PC-9 (cell line): ENCODE results near the gene MMP25. TPM values are rescaled to one million over a fixed set of nuclear protein-coding genes. Genes with fewer than 3 reads are reported as not detected.

ENCODE experiments used
- BruUV-seq: library from RNA; stranded (reverse); fragments of 400-500 nt; replicated peaks from 2 replicates; lab custom pipeline; 2021; lab: Mats Ljungman, UMichigan
- CTCF ChIA-PET: fragments of 300-600 bp; sonication (Branson Sonifier 250); formaldehyde crosslinking; loops from one replicate; lab custom pipeline; 2022; ENCODE audit warnings: antibody characterized with exemption; lab: Charles Lee
- POLR2A ChIA-PET: fragments of 300-600 bp; sonication (Branson Sonifier 250); formaldehyde crosslinking; loops from one replicate; lab custom pipeline; 2022; ENCODE audit warnings: antibody characterized with exemption; ENCODE audit not compliant: unreplicated experiment; lab: Charles Lee
- DNase-seq, 2 experiments: peaks; one replicate each; pipeline versions ENCODE4 v3.0.0 to v3.0.0-alpha.2; 2015 to 2022; ENCODE audit warnings: mixed read lengths in 1 of 2
- H2AFZ ChIP-seq: fragments of 200-600 bp; sonication (generic); 2 replicates; pipeline ENCODE4 v1.8.1; 2017; ENCODE audit warnings: antibody characterized with exemption
- H3F3A ChIP-seq: fragments of 200-600 bp; sonication (generic); 2 replicates; pipeline ENCODE4 v1.8.1; 2017; ENCODE audit warnings: antibody characterized with exemption, mild to moderate bottlenecking, low read depth; ENCODE audit not compliant: insufficient read depth
- H3K27ac ChIP-seq: fragments of 200-600 bp; sonication (generic); 2 replicates; pipeline ENCODE4 v1.6.1; 2016; ENCODE audit warnings: mixed run types
- H3K27me3 ChIP-seq: fragments of 200-600 bp; sonication (generic); 2 replicates; pipeline ENCODE4 v1.6.1; 2016; ENCODE audit warnings: low read depth, mixed run types; ENCODE audit not compliant: insufficient read depth
- H3K36me3 ChIP-seq: fragments of 200-600 bp; sonication (generic); 2 replicates; pipeline ENCODE4 v1.6.1; 2016; ENCODE audit warnings: low read depth, mixed run types
- H3K4me1 ChIP-seq: fragments of 200-600 bp; sonication (generic); replicated peaks from 2 replicates; pipeline ENCODE4 v1.6.1; 2016; ENCODE audit warnings: mixed run types; ENCODE audit not compliant: insufficient read depth
- H3K4me2 ChIP-seq: fragments of 200-600 bp; sonication (generic); 2 replicates; pipeline ENCODE4 v1.6.1; 2017; ENCODE audit warnings: mixed run types
- H3K4me3 ChIP-seq: fragments of 200-600 bp; sonication (generic); 2 replicates; pipeline ENCODE4 v1.6.1; 2016; ENCODE audit warnings: mixed run types
- H3K79me2 ChIP-seq: fragments of 200-600 bp; sonication (generic); 2 replicates; pipeline ENCODE4 v1.6.1; 2017; ENCODE audit warnings: low read depth, mixed run types
- H3K9me2 ChIP-seq: fragments of 200-600 bp; sonication (generic); 2 replicates; pipeline ENCODE4 v1.8.1; 2017; ENCODE audit warnings: mild to moderate bottlenecking; ENCODE audit not compliant: insufficient read depth
- H3K9me3 ChIP-seq: fragments of 200-600 bp; sonication (generic); 2 replicates; pipeline ENCODE4 v1.8.1; 2016; ENCODE audit warnings: low read depth; ENCODE audit not compliant: insufficient read depth
- H4K20me1 ChIP-seq: fragments of 200-600 bp; sonication (generic); 2 replicates; pipeline ENCODE4 v1.8.1; 2017; ENCODE audit not compliant: insufficient read depth
- CTCF ChIP-seq: fragments of 200-600 bp; sonication (generic); conservative IDR thresholded peaks from 2 replicates; pipeline ENCODE4 v1.6.1; 2017; ENCODE audit warnings: mixed run types, antibody characterized with exemption, mild to moderate bottlenecking, moderate library complexity
- EZH2 ChIP-seq: fragments of 200-600 bp; sonication (generic); IDR thresholded peaks from 2 replicates; pipeline ENCODE4 v1.8.0; 2017; ENCODE audit warnings: antibody characterized with exemption, low read depth
- intact Hi-C: fragments of 100-400 bp; cut with micrococcal nuclease; formaldehyde crosslinking; loops from one replicate; pipeline ENCODE4 v1.10.0; 2022; ENCODE audit not compliant: unreplicated experiment
- total RNA-seq: library from RNA; stranded (reverse); gene quantifications from 2 replicates; pipeline ENCODE4 v1.2.3, GENCODE V29; 2021

MMP25 gene
- total RNA-seq, 1 experiment from 2014 or later: 0.83 TPM

GRCh38 chr16:3029491-3030221 is 16.7 kb upstream of the MMP25 start:
- H3K9me2 ChIP-seq: no peaks in the 10 kb centered on the region
- H3K4me2 ChIP-seq: no peak overlapping the region
- peaks cover 54% of the 10 kb centered on the region for H3F3A ChIP-seq
- H3K27me3 ChIP-seq: no peaks in the 10 kb centered on the region
- intact Hi-C loops: no loop called here
- DNase-seq: no peak
- peaks cover 8% of the 10 kb centered on the region for H3K79me2 ChIP-seq
- H3K27ac ChIP-seq: no peak overlapping the region
- no peak overlapping the region for H3K4me3 ChIP-seq
- ChIA-PET CTCF (interaction anchor here (0.6 kb wide), 1 partner anchor 147 kb away, joined by 5 read pairs; the partner anchor contains the start of gene FLYWCH2), POLR2A (no interaction called here)
- no peak overlapping the region for H2AFZ ChIP-seq
- peaks cover 11% of the 10 kb centered on the region; the same call in 1 of the 2 replicates for H4K20me1 ChIP-seq
- no peaks in the 10 kb centered on the region for H3K9me3 ChIP-seq
- BruUV-seq: no TSS peak
- 0 out of 2 replicates have a peak, but pooled peaks cover 2% of the 10 kb centered on the region for H3K36me3 ChIP-seq
- H3K4me1 ChIP-seq: peaks cover 30% of the 10 kb centered on the region
- TF ChIP-seq EZH2 (no peak), CTCF (no peak)

- Histone ChIP-seq H3K9me2 (no peaks in the 10 kb centered on the region), H3K79me2 (peaks cover 8% of the 10 kb centered on the region), H3K27ac (peak overlapping the region; percentile 9; the same call in 1 of the 2 replicates), H3K9me3 (no peaks in the 10 kb centered on the region), H3K36me3 (0 out of 2 replicates have a peak, but pooled peaks cover 3% of the 10 kb centered on the region), H2AFZ (no peak overlapping the region), H3K4me2 (peak overlapping the region; percentile 65), H3K4me1 (peaks cover 30% of the 10 kb centered on the region), H3K27me3 (no peaks in the 10 kb centered on the region), H3F3A (peaks cover 52% of the 10 kb centered on the region), H3K4me3 (no peak overlapping the region), H4K20me1 (peaks cover 11% of the 10 kb centered on the region; the same call in 1 of the 2 replicates)
- TF ChIP-seq EZH2: no peak
- no peak for TF ChIP-seq CTCF
- no peak for DNase-seq
- POLR2A ChIA-PET: interaction anchor here (0.6 kb wide), 1 partner anchor 8 kb away, joined by 4 read pairs; no protein-coding TSS in a partner anchor
- intact Hi-C loops: loop anchor here (1.0 kb wide), 1 partner anchor 29 kb away; no protein-coding TSS in a partner anchor
- CTCF ChIA-PET: interaction anchor here (0.6 to 2.5 kb wide), 6 partner anchors 9 to 99 kb away, joined by 3 to 16 read pairs (median 8); partner anchors contain the start of gene CLDN9
- no TSS peak for BruUV-seq
These were observed 15.8 kb upstream of the MMP25 start for GRCh38 chr16:3030222-3031212.

- peaks cover 38% of the 10 kb centered on the region for H3K4me1 ChIP-seq
- intact Hi-C loops: no loop called here
- DNase-seq: no peak
- POLR2A ChIA-PET: no interaction called here
- BruUV-seq: no TSS peak
- TF ChIP-seq EZH2 (no peak), CTCF (no peak)
- no peaks in the 10 kb centered on the region for H3K9me2 ChIP-seq
- H2AFZ ChIP-seq: no peak overlapping the region
- CTCF ChIA-PET: interaction anchor here (1.0 to 2.5 kb wide), 2 partner anchors 23 to 97 kb away, joined by 3 to 16 read pairs; no protein-coding TSS in a partner anchor
- H3K4me2 ChIP-seq: peak overlapping the region; percentile 65; the same call in 1 of the 2 replicates
- H3K4me3 ChIP-seq: no peak overlapping the region
- H3K79me2 ChIP-seq: peaks cover 17% of the 10 kb centered on the region
- H3K9me3 ChIP-seq: no peaks in the 10 kb centered on the region
- peaks cover 38% of the 10 kb centered on the region for H3F3A ChIP-seq
- 0 out of 2 replicates have a peak, but pooled peaks cover 3% of the 10 kb centered on the region for H3K36me3 ChIP-seq
- no peak overlapping the region for H3K27ac ChIP-seq
- H4K20me1 ChIP-seq: peaks cover 11% of the 10 kb centered on the region; the same call in 1 of the 2 replicates
- H3K27me3 ChIP-seq: no peaks in the 10 kb centered on the region
These were observed 13.7 kb upstream of the MMP25 start for GRCh38 chr16:3032624-3033023.
